HepG2 (cell line): ENCODE measurements around the gene ATOH8. TPM values are rescaled to one million over a fixed set of nuclear protein-coding genes. Genes with fewer than 3 reads are reported as not detected.

Experiments
- ELK4 ChIP-seq: sonication (generic); formaldehyde crosslinking; IDR thresholded peaks from 2 replicates; pipeline ENCODE4 v1.9.0; 2021; ENCODE audit warnings: missing genetic modification reagents, borderline replicate concordance
- JUN ChIP-seq: sonication (generic); formaldehyde crosslinking; IDR thresholded peaks from 2 replicates; pipeline ENCODE4 v1.4.0; 2020; ENCODE audit warnings: mild to moderate bottlenecking, missing genetic modification reagents
- KIAA2018 ChIP-seq: sonication (generic); formaldehyde crosslinking; IDR thresholded peaks from 2 replicates; pipeline ENCODE4 v1.5.0; 2020; ENCODE audit warnings: mild to moderate bottlenecking, missing genetic modification reagents, borderline replicate concordance
- NR2F1 ChIP-seq, 2 experiments: fragments of 450-650 bp in 1 of 2; formaldehyde crosslinking in 1 of 2; IDR thresholded peaks; 2 replicates each; pipeline versions ENCODE4 v1.5.0 to v1.6.1; 2016 to 2020; ENCODE audit warnings: mild to moderate bottlenecking in 1 of 2, missing compliant biosample characterization in 1 of 2, missing genetic modification reagents in 1 of 2, moderate library complexity in 1 of 2
- RELA ChIP-seq: sonication (generic); formaldehyde crosslinking; IDR thresholded peaks from 2 replicates; pipeline ENCODE4 v1.4.0; 2020; ENCODE audit warnings: missing genetic modification reagents
- SATB2 ChIP-seq: sonication (generic); formaldehyde crosslinking; IDR thresholded peaks from 2 replicates; pipeline ENCODE4 v1.5.0; 2020; ENCODE audit warnings: missing genetic modification reagents
- SUZ12 ChIP-seq: fragments of 150-350 bp; IDR thresholded peaks from 2 replicates; pipeline ENCODE4 v1.6.1; 2014; ENCODE audit warnings: low read depth, low read length
- SYNCRIP ChIP-seq: fragments of 200-400 bp; formaldehyde crosslinking; IDR thresholded peaks from 2 replicates; pipeline ENCODE4 v1.6.1; 2018; ENCODE audit warnings: mild to moderate bottlenecking, low read depth, low read length; ENCODE audit not compliant: insufficient read depth
- TEAD3 ChIP-seq: optimal IDR thresholded peaks from 2 replicates; pipeline ENCODE3; 2016; ENCODE audit warnings: borderline replicate concordance
- TIGD3 ChIP-seq: sonication (generic); formaldehyde crosslinking; IDR thresholded peaks from 2 replicates; pipeline ENCODE4 v1.5.1; 2020; ENCODE audit warnings: mild to moderate bottlenecking, missing genetic modification reagents, borderline replicate concordance
- U2AF2 ChIP-seq: fragments of 200-400 bp; formaldehyde crosslinking; IDR thresholded peaks from 2 replicates; pipeline ENCODE4 v1.6.1; 2017; ENCODE audit warnings: low read depth, mild to moderate bottlenecking, low read length
- ZBTB8A ChIP-seq: sonication (generic); formaldehyde crosslinking; IDR thresholded peaks from 2 replicates; pipeline ENCODE4 v1.4.0; 2020; ENCODE audit warnings: mild to moderate bottlenecking, low read depth, missing genetic modification reagents, borderline replicate concordance
- ZNF121 ChIP-seq: sonication (generic); formaldehyde crosslinking; IDR thresholded peaks from 2 replicates; pipeline ENCODE4 v1.5.0; 2020; ENCODE audit warnings: mild to moderate bottlenecking, missing genetic modification reagents
- ZNF296 ChIP-seq: sonication (generic); formaldehyde crosslinking; conservative IDR thresholded peaks from 2 replicates; pipeline ENCODE4 v1.5.0; 2020; ENCODE audit warnings: mild to moderate bottlenecking, missing genetic modification reagents
- ZNF33B ChIP-seq: sonication (generic); formaldehyde crosslinking; IDR thresholded peaks from 2 replicates; pipeline ENCODE4 v1.5.1; 2020; ENCODE audit warnings: mild to moderate bottlenecking, missing genetic modification reagents
- ZNF570 ChIP-seq: sonication (generic); formaldehyde crosslinking; IDR thresholded peaks from 2 replicates; pipeline ENCODE4 v1.4.0; 2020; ENCODE audit warnings: mild to moderate bottlenecking, missing genetic modification reagents, borderline replicate concordance
- ZNF615 ChIP-seq: sonication (generic); formaldehyde crosslinking; IDR thresholded peaks from 2 replicates; pipeline ENCODE4 v1.5.0; 2020; ENCODE audit warnings: mild to moderate bottlenecking, missing genetic modification reagents, borderline replicate concordance
- ZNF841 ChIP-seq: sonication (generic); formaldehyde crosslinking; IDR thresholded peaks from 2 replicates; pipeline ENCODE4 v1.8.1; 2023; ENCODE audit warnings: missing genetic modification reagents, borderline replicate concordance
- ZNF878 ChIP-seq: sonication (generic); formaldehyde crosslinking; IDR thresholded peaks from 2 replicates; pipeline ENCODE4 v1.8.1; 2023; ENCODE audit warnings: mild to moderate bottlenecking, missing genetic modification reagents, moderate library complexity
- ZNF879 ChIP-seq: sonication (generic); formaldehyde crosslinking; IDR thresholded peaks from 2 replicates; pipeline ENCODE4 v1.8.1; 2023; ENCODE audit warnings: missing genetic modification reagents
- polyA plus RNA-seq, 8 experiments: library from polyadenylated mRNA; depleted of rRNA in 3 of 8; stranded (reverse) in 7 of 8; unstranded in 1 of 8; fragments of >200 nt; fragmentation: Illumina TruSeq in 4 of 8; extraction: Trizol in 4 of 8; gene quantifications; 2 replicates each; pipeline versions ENCODE4 v1.2.1 to v1.2.3, GENCODE V29; 2011 to 2016; ENCODE audit warnings: low read depth in 4 of 8, missing spikeins in 1 of 8, mixed read lengths in 1 of 8; ENCODE audit not compliant: insufficient read depth in 1 of 8
- total RNA-seq, 5 experiments: library from RNA; depleted of rRNA; stranded (reverse); fragments of >200 nt; fragmentation: Illumina TruSeq; extraction: Trizol; gene quantifications; 2 replicates each; pipeline ENCODE4 v1.2.3, GENCODE V29; 2016; ENCODE audit warnings: low read depth in 1 of 5

Gene ATOH8
- total and polyA plus RNA-seq, 2 of the 13 experiments (the other 11 are each of a cell fraction or from before 2014, with no cell fraction given) = 0.13 to 0.61 TPM

- TF ChIP-seq JUN (CRISPR knock-in tag) (no peak), ZNF879 (CRISPR knock-in tag) (no peak), U2AF2 (no peak), ZNF878 (no peak), TIGD3 (CRISPR knock-in tag) (no peak), ZNF296 (CRISPR knock-in tag) (no peak), SYNCRIP (no peak), ZNF33B (no peak), ZNF841 (CRISPR knock-in tag) (no peak), ZNF570 (CRISPR knock-in tag) (no peak), ZNF615 (CRISPR knock-in tag) (no peak), TEAD3 (CRISPR knock-in tag) (peak; percentile 86), SUZ12 (no peak), ZNF121 (CRISPR knock-in tag) (0 out of 2 replicates have a peak, but pooled peaks have one; percentile 8), RELA (CRISPR knock-in tag) (no peak), KIAA2018 (no peak), NR2F1 (CRISPR knock-in tag; IDR thresholded peaks at IDR 0.05) (peak; percentile 63 to 72), ELK4 (no peak), SATB2 (CRISPR knock-in tag) (no peak), ZBTB8A (CRISPR knock-in tag) (no peak)
Observed at GRCh38 chr2:85772019-85772745, 18.4 kb downstream of the ATOH8 start (continued).
